Natural killer cell (primary cell): ENCODE results near the gene SH3PXD2A. TPM values are rescaled to one million over a fixed set of nuclear protein-coding genes. Genes with fewer than 3 reads are reported as not detected.
"Not testable (repeated sequence)": the region's sequence is repeated elsewhere in the genome, so short reads cannot be mapped to it uniquely, and the experiment has no call there.

Experiments
- ATAC-seq, 3 donors: fragments of 150-1000 bp in 2 of 3; fragments of 200-7000 bp in 1 of 3; cut with Tn5 transposase; 1 replicate in 1 of 3; 2 replicates in 2 of 3; pipeline ENCODE4 v1.10.0; 2021; ENCODE audit warnings: mild to moderate bottlenecking in 2 of 3, moderate library complexity in 2 of 3
- DNase-seq, 2 donors: peaks; one replicate each; pipeline versions ENCODE4 v3.0.0 to v3.0.0-alpha.2; 2013 to 2021; ENCODE audit warnings: mixed read lengths in 1 of 2
- H3K27ac ChIP-seq: one replicate; pipeline ENCODE4 v1.5.1; 2013; ENCODE audit warnings: mild to moderate bottlenecking, low read length
- H3K27me3 ChIP-seq: one replicate; pipeline ENCODE4 v1.6.1; 2013; ENCODE audit warnings: low read length; ENCODE audit not compliant: control insufficient read depth, insufficient read depth
- H3K36me3 ChIP-seq: one replicate; pipeline ENCODE4 v1.6.1; 2013; ENCODE audit warnings: low read length; ENCODE audit not compliant: control insufficient read depth, insufficient read depth
- H3K4me1 ChIP-seq: one replicate; pipeline ENCODE4 v1.6.1; 2013; ENCODE audit warnings: low read length; ENCODE audit not compliant: control insufficient read depth, insufficient read depth
- H3K4me3 ChIP-seq: one replicate; pipeline ENCODE4 v1.5.1; 2013; ENCODE audit warnings: low read length
- H3K9me3 ChIP-seq: one replicate; pipeline ENCODE4 v1.6.1; 2013; ENCODE audit warnings: low read length; ENCODE audit not compliant: control insufficient read depth, insufficient read depth
- H3K27ac Mint-ChIP-seq, 2 donors: one replicate each; pipeline ENCODE4 v1.8.0; 2022; ENCODE audit warnings: mild to moderate bottlenecking in 2 of 2, mixed read lengths in 2 of 2, moderate library complexity in 1 of 2
- H3K27me3 Mint-ChIP-seq, 2 donors: one replicate each; pipeline ENCODE4 v1.8.0; 2022; ENCODE audit warnings: low read depth in 2 of 2, mixed read lengths in 2 of 2
- H3K36me3 Mint-ChIP-seq: one replicate; pipeline ENCODE4 v1.8.0; 2022; ENCODE audit warnings: mixed read lengths
- H3K4me1 Mint-ChIP-seq, 2 donors: one replicate each; pipeline ENCODE4 v1.8.0; 2022; ENCODE audit warnings: mixed read lengths in 2 of 2
- H3K4me3 Mint-ChIP-seq: one replicate; pipeline ENCODE4 v1.8.0; 2022; ENCODE audit warnings: mild to moderate bottlenecking, moderate library complexity, mixed read lengths
- H3K9me3 Mint-ChIP-seq, 2 donors: one replicate each; pipeline ENCODE4 v1.8.0; 2022; ENCODE audit warnings: mixed read lengths in 2 of 2
- WGBS: methylation state at CpG from one replicate; pipeline ENCODE4 v1.1.7; 2013; ENCODE audit warnings: missing lambda C conversion rate; ENCODE audit not compliant: insufficient coverage; 5-methylcytosine and 5-hydroxymethylcytosine counted together
- intact Hi-C: fragments of 100-400 bp; cut with micrococcal nuclease; formaldehyde crosslinking; loops from one replicate; pipeline ENCODE4 v1.14.2; 2022
- total RNA-seq, 4 donors: library from RNA; stranded (reverse); fragments of 120-200 nt in 1 of 4; gene quantifications; one replicate each; pipeline versions ENCODE4 v1.2.3 to v1.2.4, GENCODE V29; 2013 to 2022
- TF ChIP-seq, protein P1 (sequence below): fragments of 200-600 bp; IDR thresholded peaks from one replicate; pipeline ENCODE4 v1.8.0; 2022; ENCODE audit warnings: antibody characterized with exemption

The SH3PXD2A gene
- total RNA-seq, 3 donors from 2014 or later (not counting 1 experiment from before 2014, with no cell fraction given), result 3.3 to 7.0 (median 4.9) TPM

- H3K4me3 ChIP-seq, result no peak overlapping the region
- no peaks in the 10 kb centered on the region for H3K9me3 ChIP-seq
- ATAC-seq, result no peak
- Mint-ChIP-seq H3K4me1 (peaks cover 40 to 41% of the 10 kb centered on the region in 2 donors), H3K36me3 (no peaks in the 10 kb centered on the region), H3K4me3 (no peak overlapping the region), H3K27me3 (peaks cover 0 to 4% of the 10 kb centered on the region in 2 donors), H3K9me3 (no peaks in the 10 kb centered on the region), H3K27ac (no peak overlapping the region)
- no peak for DNase-seq
- peaks cover 36% of the 10 kb centered on the region for H3K4me1 ChIP-seq
- H3K36me3 ChIP-seq, result no peaks in the 10 kb centered on the region
- H3K27ac ChIP-seq, result no peak overlapping the region
- WGBS, result 96% methylated on average over 2 of the region's 2 CpGs
- TF ChIP-seq, protein P1, sequence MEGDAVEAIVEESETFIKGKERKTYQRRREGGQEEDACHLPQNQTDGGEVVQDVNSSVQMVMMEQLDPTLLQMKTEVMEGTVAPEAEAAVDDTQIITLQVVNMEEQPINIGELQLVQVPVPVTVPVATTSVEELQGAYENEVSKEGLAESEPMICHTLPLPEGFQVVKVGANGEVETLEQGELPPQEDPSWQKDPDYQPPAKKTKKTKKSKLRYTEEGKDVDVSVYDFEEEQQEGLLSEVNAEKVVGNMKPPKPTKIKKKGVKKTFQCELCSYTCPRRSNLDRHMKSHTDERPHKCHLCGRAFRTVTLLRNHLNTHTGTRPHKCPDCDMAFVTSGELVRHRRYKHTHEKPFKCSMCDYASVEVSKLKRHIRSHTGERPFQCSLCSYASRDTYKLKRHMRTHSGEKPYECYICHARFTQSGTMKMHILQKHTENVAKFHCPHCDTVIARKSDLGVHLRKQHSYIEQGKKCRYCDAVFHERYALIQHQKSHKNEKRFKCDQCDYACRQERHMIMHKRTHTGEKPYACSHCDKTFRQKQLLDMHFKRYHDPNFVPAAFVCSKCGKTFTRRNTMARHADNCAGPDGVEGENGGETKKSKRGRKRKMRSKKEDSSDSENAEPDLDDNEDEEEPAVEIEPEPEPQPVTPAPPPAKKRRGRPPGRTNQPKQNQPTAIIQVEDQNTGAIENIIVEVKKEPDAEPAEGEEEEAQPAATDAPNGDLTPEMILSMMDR, result no peak
- H3K27me3 ChIP-seq, result no peaks in the 10 kb centered on the region
- intact Hi-C loops, result no loop called here
These were observed 92.5 kb downstream of the SH3PXD2A start for GRCh38 chr10:103762916-103763315.

GRCh38 chr10:103762162-103762561 lies 93.2 kb downstream of the SH3PXD2A start:
- Histone ChIP-seq H3K27me3 (no peaks in the 10 kb centered on the region), H3K27ac (no peak overlapping the region), H3K4me3 (no peak overlapping the region), H3K9me3 (no peaks in the 10 kb centered on the region), H3K4me1 (peaks cover 42% of the 10 kb centered on the region), H3K36me3 (no peaks in the 10 kb centered on the region)
- H3K9me3 Mint-ChIP-seq, result no peaks in the 10 kb centered on the region
- H3K36me3 Mint-ChIP-seq, result no peaks in the 10 kb centered on the region
- ATAC-seq, result no peak
- intact Hi-C loops, result no loop called here
- H3K27me3 Mint-ChIP-seq, result peaks cover 0 to 2% of the 10 kb centered on the region in 2 donors
- no peak overlapping the region for H3K27ac Mint-ChIP-seq
- H3K4me3 Mint-ChIP-seq, result no peak overlapping the region
- WGBS, result 95% methylated on average over 4 of the region's 4 CpGs
- TF ChIP-seq, protein P1, result no peak
- DNase-seq, result no peak
- H3K4me1 Mint-ChIP-seq, result peaks cover 47 to 48% of the 10 kb centered on the region in 2 donors

DNA sequence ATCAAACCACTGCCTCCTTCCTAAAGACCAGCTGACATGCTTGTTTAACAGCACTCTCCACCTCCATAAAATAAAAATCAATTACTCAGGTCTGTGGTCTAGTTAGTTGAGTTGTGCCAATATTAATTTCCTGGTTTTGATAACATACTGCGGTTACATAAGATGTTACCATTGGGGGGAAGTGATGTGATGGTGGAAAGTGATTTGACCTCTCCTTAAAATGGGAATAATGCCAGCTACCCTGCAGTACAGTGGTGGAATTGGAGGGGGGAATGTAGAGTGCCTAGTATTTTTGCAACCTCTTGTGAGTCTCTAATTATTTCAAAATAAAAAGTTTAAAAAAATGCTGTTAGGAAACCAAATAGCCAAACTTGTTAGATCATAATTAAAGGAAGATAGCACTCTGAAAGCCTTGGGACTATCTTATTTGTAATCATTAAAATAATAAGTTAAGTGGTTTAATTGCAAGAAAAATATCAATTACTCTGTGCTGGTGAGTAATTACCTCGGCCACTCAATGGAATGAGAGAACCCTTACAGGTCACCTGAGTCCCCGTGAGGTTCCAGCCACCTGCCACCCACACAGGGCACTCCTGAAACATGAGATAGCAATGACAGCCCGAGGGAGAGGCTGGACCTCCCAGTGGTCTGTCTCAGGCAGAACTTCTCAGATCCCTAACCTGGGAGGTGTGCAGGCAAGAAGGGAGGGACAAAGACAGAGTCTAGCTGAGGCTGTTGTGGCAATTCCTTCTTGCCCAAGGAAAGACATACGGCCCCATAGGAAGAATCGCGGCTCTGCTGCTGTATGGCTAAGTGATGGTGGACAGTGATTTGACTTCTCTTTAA lies 94.1 kb downstream of the SH3PXD2A start:
- Histone ChIP-seq H3K27ac (no peak overlapping the region), H3K36me3 (no peaks in the 10 kb centered on the region), H3K27me3 (no peaks in the 10 kb centered on the region), H3K4me3 (no peak overlapping the region), H3K4me1 (peaks cover 42% of the 10 kb centered on the region), H3K9me3 (no peaks in the 10 kb centered on the region)
- intact Hi-C loops, result no loop called here
- WGBS, result 87% methylated on average over 7 of the region's 7 CpGs
- Mint-ChIP-seq H3K4me3 (no peak overlapping the region), H3K4me1 (peaks cover 47% of the 10 kb centered on the region in 2 donors), H3K27me3 (peaks cover 0 to 2% of the 10 kb centered on the region in 2 donors), H3K9me3 (no peaks in the 10 kb centered on the region), H3K27ac (no peak overlapping the region), H3K36me3 (no peaks in the 10 kb centered on the region)
- TF ChIP-seq, protein P1, result no peak
- DNase-seq, result no peak
- no peak for ATAC-seq

DNA sequence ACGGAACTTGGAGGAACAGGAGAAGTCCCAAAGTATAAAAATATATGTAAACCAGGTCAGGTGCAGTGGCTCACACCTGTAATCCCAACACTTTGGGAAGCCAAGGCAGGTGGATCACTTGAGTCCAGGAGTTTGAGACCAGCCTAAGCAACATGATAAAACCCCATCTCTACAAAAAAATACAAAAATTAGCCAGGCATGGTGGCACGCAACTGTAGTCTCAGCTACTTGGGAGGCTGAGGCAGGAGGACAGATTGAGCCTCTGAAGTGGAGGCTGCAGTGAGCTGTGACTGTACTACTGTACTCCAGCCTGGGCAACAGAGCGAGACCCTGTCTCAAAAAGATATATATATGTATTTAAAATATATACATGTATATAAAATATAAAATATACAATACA lies 95.1 kb downstream of the SH3PXD2A start:
- H3K9me3 Mint-ChIP-seq, H3K36me3 ChIP-seq, intact Hi-C loops, H3K27me3 Mint-ChIP-seq, H3K27me3 ChIP-seq, H3K36me3 Mint-ChIP-seq, H3K4me3 Mint-ChIP-seq, H3K4me3 ChIP-seq, H3K9me3 ChIP-seq, ATAC-seq, DNase-seq, H3K27ac ChIP-seq, H3K27ac Mint-ChIP-seq: not testable (repeated sequence)
- WGBS, result 93% methylated on average over 2 of the region's 3 CpGs
- H3K4me1 ChIP-seq, result peaks cover 31% of the 10 kb centered on the region
- H3K4me1 Mint-ChIP-seq, result peaks cover 36% of the 10 kb centered on the region in 2 donors
